Naive thymus-derived CD4-positive, alpha-beta T cell (primary cell): ENCODE data around the gene KIAA0930. TPM values are rescaled to one million over a fixed set of nuclear protein-coding genes. Genes with fewer than 3 reads are reported as not detected.

Experiments used
- ATAC-seq: fragments of 150-1000 bp; cut with Tn5 transposase; 2 replicates; pipeline ENCODE4 v1.10.0; 2021; ENCODE audit warnings: mild to moderate bottlenecking, moderate library complexity
- CTCF ChIA-PET: fragments of 350-600 bp; sonication (Branson Sonifier 250); formaldehyde crosslinking; loops from one replicate; lab custom pipeline; 2021; ENCODE audit warnings: antibody characterized with exemption; lab: Charles Lee
- POLR2A ChIA-PET: fragments of 350-600 bp; sonication (Branson Sonifier 250); formaldehyde crosslinking; loops from one replicate; lab custom pipeline; 2021; ENCODE audit warnings: antibody characterized with exemption, inconsistent platforms; lab: Charles Lee
- DNase-seq, 9 donors: peaks; one replicate each; pipeline versions ENCODE4 v3.0.0 to v3.0.0-alpha.2; 2020 to 2022; ENCODE audit warnings: mixed read lengths in 1 of 9
- H3K27ac ChIP-seq: one replicate; pipeline ENCODE4 v1.7.0; 2013; ENCODE audit warnings: mild to moderate bottlenecking, low read depth, low read length, moderate library complexity
- H3K27me3 ChIP-seq, 2 donors: one replicate each; pipeline ENCODE4 v1.7.0; 2013; ENCODE audit warnings: low read length in 2 of 2, mild to moderate bottlenecking in 2 of 2, moderate library complexity in 2 of 2; ENCODE audit not compliant: control insufficient read depth in 2 of 2, insufficient read depth in 2 of 2
- H3K36me3 ChIP-seq, 3 experiments: 1 replicate in 2 of 3; 2 replicates in 1 of 3; pipeline ENCODE4 v1.7.0; 2013; ENCODE audit warnings: low read length in 3 of 3, mild to moderate bottlenecking in 3 of 3, moderate library complexity in 1 of 3; ENCODE audit not compliant: insufficient read depth in 3 of 3, control insufficient read depth in 2 of 3
- H3K4me1 ChIP-seq, 2 donors: one replicate each; pipeline ENCODE4 v1.7.0; 2013; ENCODE audit warnings: low read length in 2 of 2, mild to moderate bottlenecking in 2 of 2, moderate library complexity in 1 of 2; ENCODE audit not compliant: control insufficient read depth in 2 of 2, insufficient read depth in 2 of 2
- H3K4me3 ChIP-seq: 2 replicates; pipeline ENCODE4 v1.7.0; 2013; ENCODE audit warnings: mild to moderate bottlenecking, low read length
- H3K9me3 ChIP-seq, 3 experiments: 1 replicate in 2 of 3; 2 replicates in 1 of 3; pipeline ENCODE4 v1.7.0; 2013; ENCODE audit warnings: low read length in 3 of 3; ENCODE audit not compliant: control insufficient read depth in 2 of 3
- H3K27ac Mint-ChIP-seq, 9 donors: one replicate each; pipeline ENCODE4 v1.8.0; 2020 to 2022; ENCODE audit warnings: mixed read lengths in 9 of 9, mild to moderate bottlenecking in 8 of 9, moderate library complexity in 5 of 9, inconsistent platforms in 2 of 9
- H3K27me3 Mint-ChIP-seq, 5 donors: one replicate each; pipeline ENCODE4 v1.8.0; 2021 to 2022; ENCODE audit warnings: mixed read lengths in 5 of 5, mild to moderate bottlenecking in 1 of 5
- H3K36me3 Mint-ChIP-seq, 5 donors: one replicate each; pipeline ENCODE4 v1.8.0; 2020 to 2022; ENCODE audit warnings: mixed read lengths in 5 of 5, mild to moderate bottlenecking in 3 of 5, inconsistent platforms in 1 of 5
- H3K4me1 Mint-ChIP-seq, 7 donors: one replicate each; pipeline ENCODE4 v1.8.0; 2020 to 2022; ENCODE audit warnings: mixed read lengths in 7 of 7, mild to moderate bottlenecking in 3 of 7, inconsistent platforms in 1 of 7
- H3K4me3 Mint-ChIP-seq, 10 donors: one replicate each; pipeline ENCODE4 v1.8.0; 2020 to 2022; ENCODE audit warnings: mild to moderate bottlenecking in 10 of 10, mixed read lengths in 10 of 10, moderate library complexity in 6 of 10, inconsistent platforms in 2 of 10
- H3K9me3 Mint-ChIP-seq, 11 donors: one replicate each; pipeline ENCODE4 v1.8.0; 2020 to 2022; ENCODE audit warnings: mixed read lengths in 11 of 11, mild to moderate bottlenecking in 4 of 11, inconsistent platforms in 1 of 11, moderate library complexity in 1 of 11
- intact Hi-C, 2 donors: fragments of 100-400 bp; cut with micrococcal nuclease; formaldehyde crosslinking; loops; one replicate each; pipeline ENCODE4 v1.15.1; 2023
- polyA plus RNA-seq, 2 donors: library from polyadenylated mRNA; unstranded; fragments of 300-500 nt; fragmentation: Illumina TruSeq; gene quantifications; one replicate each; pipeline ENCODE4 v1.2.3, GENCODE V29; 2021
- total RNA-seq, 6 experiments: library from RNA in 5 of 6; stranded (reverse) in 5 of 6; gene quantifications; 1 replicate in 5 of 6; 2 replicates in 1 of 6; pipeline ENCODE4 v1.2.3 and lab custom pipeline; 2021 to 2026

The KIAA0930 gene
- total RNA-seq, result 10 to 100 TPM; 13.2 to 58.2 (median 27.9) TPM
- polyA plus RNA-seq, result 1 to 10 TPM; 2.3 to 2.5 TPM
- total RNA-seq (lab: John Stamatoyannopoulos, UW), result 17.0 reads per million, percentile 47 among the genes with 10 or more reads in this experiment

DNA sequence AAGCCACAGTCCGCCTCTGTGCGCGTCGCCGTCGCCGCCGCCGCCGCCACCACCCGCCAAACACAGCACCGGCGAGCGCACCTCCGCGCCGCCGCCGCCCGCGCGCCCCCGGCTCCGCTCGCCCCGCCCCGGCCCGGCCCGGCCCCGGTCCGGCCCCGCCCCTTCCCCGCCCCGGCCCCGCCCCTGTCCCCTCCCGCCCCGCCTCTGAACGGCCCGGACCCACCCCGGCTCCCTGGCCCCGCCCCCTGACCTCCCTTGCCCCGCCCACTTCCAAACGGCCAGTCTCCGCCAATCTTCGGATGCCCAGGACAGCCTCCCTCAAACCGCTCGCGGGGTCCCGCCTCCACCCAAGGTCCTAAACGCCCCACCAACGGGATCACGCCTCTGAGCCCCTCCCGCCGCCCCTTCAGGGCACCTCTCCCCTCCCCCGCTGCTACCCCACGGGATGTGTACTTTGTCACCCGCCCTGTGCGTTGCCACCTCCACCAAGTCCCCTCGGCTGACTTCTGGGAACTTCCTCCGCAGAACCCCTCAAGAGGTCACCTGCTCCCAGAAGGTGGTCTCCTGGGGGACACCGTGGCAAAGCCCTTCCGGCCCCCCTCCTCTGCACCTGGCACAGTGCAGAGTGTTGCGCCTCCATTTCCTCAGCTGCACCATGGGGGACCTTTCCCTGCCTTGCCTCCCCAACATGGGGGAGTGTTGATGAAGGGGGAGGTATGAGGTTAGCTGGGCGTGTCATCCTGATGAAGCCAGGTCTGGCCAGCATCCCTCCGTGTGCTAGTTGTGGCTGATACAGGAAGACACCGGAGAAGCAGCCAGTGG, at the start of gene KIAA0930:
Gene KIAA0930, minus strand, starts transcription at position 85 of the 822 bp plus-strand sequence. CDS start 191 bp downstream, outside the sequence.
- intact Hi-C loops, result loop anchor here (1.0 to 10.0 kb wide), 12 partner anchors 28 to 1494 kb away; partner anchors contain the start of genes FAM118A (in 2 of the 2), NUP50 (in 2 of the 2), CERK (in 1 of the 2) and PRR5 (in 1 of the 2)
- ATAC-seq (peak; percentile 90), DNase-seq (peak; percentile 62 to 84 (median 74))
- H3K27me3 ChIP-seq, result no peaks in the 10 kb centered on the region
- no peaks in the 10 kb centered on the region for H3K36me3 ChIP-seq
- H3K4me3 ChIP-seq, result peak within 1 kb of the TSS; percentile 60
- H3K27ac ChIP-seq, result peak within 1 kb of the TSS; percentile 66
- peaks cover 0 to 2% (median 0%) of the 10 kb centered on the region in 5 donors for H3K27me3 Mint-ChIP-seq
- ChIA-PET CTCF (no interaction called here), POLR2A (no interaction called here)
- no peaks in the 10 kb centered on the region for H3K9me3 ChIP-seq
- peaks cover 0 to 8% (median 0%) of the 10 kb centered on the region in 5 donors for H3K36me3 Mint-ChIP-seq
- H3K4me1 Mint-ChIP-seq, result peaks cover 18 to 40% (median 32%) of the 10 kb centered on the region in 7 donors
- peaks cover 11 to 17% of the 10 kb centered on the region in 2 donors for H3K4me1 ChIP-seq
- H3K27ac Mint-ChIP-seq, result peak within 1 kb of the TSS; percentile 72 to 93 (median 87)
- H3K4me3 Mint-ChIP-seq, result peak within 1 kb of the TSS; percentile 85 to 99 (median 94)
- H3K9me3 Mint-ChIP-seq, result no peaks in the 10 kb centered on the region

GRCh38 chr22:45286854-45287551, 46.3 kb upstream of the KIAA0930 start:
- no peaks in the 10 kb centered on the region for H3K36me3 ChIP-seq
- CTCF ChIA-PET, result no interaction called here
- POLR2A ChIA-PET, result interaction anchor here (1.0 kb wide), 1 partner anchor 21 kb away, joined by 3 read pairs; no protein-coding TSS in a partner anchor
- no peak for DNase-seq
- Mint-ChIP-seq H3K9me3 (no peaks in the 10 kb centered on the region), H3K4me3 (no peak overlapping the region), H3K27me3 (peaks cover 4 to 40% (median 7%) of the 10 kb centered on the region in 5 donors), H3K36me3 (no peaks in the 10 kb centered on the region), H3K27ac (no peak overlapping the region), H3K4me1 (peaks cover 0 to 5% (median 3%) of the 10 kb centered on the region in 7 donors)
- H3K9me3 ChIP-seq, result no peaks in the 10 kb centered on the region
- H3K27me3 ChIP-seq, result no peaks in the 10 kb centered on the region
- intact Hi-C loops, result no loop called here
- H3K27ac ChIP-seq, result no peak overlapping the region
- no peak for ATAC-seq
- H3K4me1 ChIP-seq, result peaks cover 5 to 9% of the 10 kb centered on the region in 2 donors
- H3K4me3 ChIP-seq, result no peak overlapping the region

GRCh38 chr22:45285263-45286058, 44.8 kb upstream of the KIAA0930 start:
- ChIA-PET POLR2A (interaction anchor here (0.6 kb wide), 1 partner anchor 56 kb away, joined by 3 read pairs; no protein-coding TSS in a partner anchor), CTCF (no interaction called here)
- DNase-seq (no peak), ATAC-seq (no peak)
- peak overlapping the region in 1 of 9 donors; percentile 60 for H3K27ac Mint-ChIP-seq
- H3K36me3 Mint-ChIP-seq, result no peaks in the 10 kb centered on the region
- H3K4me3 Mint-ChIP-seq, result peak overlapping the region in 7 of 10 donors; percentile 4 to 25 (median 19)
- Histone ChIP-seq H3K9me3 (no peaks in the 10 kb centered on the region), H3K4me1 (peaks cover 3 to 5% of the 10 kb centered on the region in 2 donors), H3K4me3 (no peak overlapping the region), H3K27me3 (no peaks in the 10 kb centered on the region), H3K27ac (no peak overlapping the region), H3K36me3 (no peaks in the 10 kb centered on the region)
- intact Hi-C loops, result no loop called here
- H3K9me3 Mint-ChIP-seq, result peaks cover 0 to 1% (median 0%) of the 10 kb centered on the region in 11 donors
- H3K4me1 Mint-ChIP-seq, result peaks cover 0 to 12% (median 8%) of the 10 kb centered on the region in 7 donors
- H3K27me3 Mint-ChIP-seq, result peaks cover 4 to 43% (median 10%) of the 10 kb centered on the region in 5 donors

GRCh38 chr22:45284705-45285262, 44.1 kb upstream of the KIAA0930 start, which contains the start of gene UPK3A:
Gene UPK3A, plus strand, starts transcription at chr22:45284949. Its CDS starts 65 bp downstream, at chr22:45285014.
- Histone ChIP-seq H3K4me1 (peaks cover 3 to 10% of the 10 kb centered on the region in 2 donors), H3K36me3 (no peaks in the 10 kb centered on the region), H3K27ac (no peak within 1 kb of the TSS), H3K9me3 (no peaks in the 10 kb centered on the region), H3K27me3 (no peaks in the 10 kb centered on the region), H3K4me3 (peak within 1 kb of the TSS; percentile 46)
- H3K4me1 Mint-ChIP-seq, result peaks cover 4 to 16% (median 13%) of the 10 kb centered on the region in 7 donors
- peaks cover 4 to 43% (median 10%) of the 10 kb centered on the region in 5 donors for H3K27me3 Mint-ChIP-seq
- peak; percentile 43 to 65 (median 58) for DNase-seq
- peak within 1 kb of the TSS; percentile 9 to 64 (median 50) for H3K4me3 Mint-ChIP-seq
- H3K36me3 Mint-ChIP-seq, result no peaks in the 10 kb centered on the region
- peaks cover 0 to 1% (median 0%) of the 10 kb centered on the region in 11 donors for H3K9me3 Mint-ChIP-seq
- ATAC-seq, result peak; percentile 98
- H3K27ac Mint-ChIP-seq, result peak within 1 kb of the TSS in 1 of 9 donors; percentile 60
- intact Hi-C loops, result loop anchor here in 1 of 2 donors (5.0 kb wide), 1 partner anchor 33 kb away; no protein-coding TSS in a partner anchor
- ChIA-PET POLR2A (interaction anchor here (0.6 kb wide), 1 partner anchor 57 kb away, joined by 3 read pairs; no protein-coding TSS in a partner anchor), CTCF (no interaction called here)

- intact Hi-C loops, result loop anchor here in 1 of 2 donors (5.0 kb wide), 1 partner anchor 36 kb away; no protein-coding TSS in a partner anchor
- ATAC-seq (no peak), DNase-seq (no peak)
- Histone ChIP-seq H3K27me3 (no peaks in the 10 kb centered on the region), H3K4me1 (peaks cover 3 to 12% of the 10 kb centered on the region in 2 donors), H3K27ac (no peak overlapping the region), H3K4me3 (no peak overlapping the region), H3K36me3 (no peaks in the 10 kb centered on the region), H3K9me3 (no peaks in the 10 kb centered on the region)
- Mint-ChIP-seq H3K4me1 (peaks cover 6 to 21% (median 16%) of the 10 kb centered on the region in 7 donors), H3K27me3 (peaks cover 4 to 34% (median 10%) of the 10 kb centered on the region in 5 donors), H3K9me3 (peaks cover 0 to 1% (median 0%) of the 10 kb centered on the region in 11 donors), H3K27ac (peak overlapping the region in 3 of 9 donors; percentile 21 to 75 (median 51)), H3K36me3 (no peaks in the 10 kb centered on the region), H3K4me3 (peak overlapping the region in 1 of 10 donors; percentile 4)
- POLR2A ChIA-PET, result interaction anchor here (0.6 kb wide), 1 partner anchor 65 kb away, joined by 4 read pairs; no protein-coding TSS in a partner anchor
- CTCF ChIA-PET, result interaction anchor here (0.7 kb wide), 1 partner anchor 55 kb away, joined by 3 read pairs; no protein-coding TSS in a partner anchor
Measured at GRCh38 chr22:45281010-45281409, 40.3 kb upstream of the KIAA0930 start.
